Endometrium (tissue), 2 donors: ENCODE measurements around the gene CARMIL1.

Experiments
- FAIRE-seq: peaks from 2 replicates; lab custom pipeline; 2012; peaks lifted over from hg19 to GRCh38; lab: Jason Lieb, UNC
- donor health status: control.
- donor health status: control.

Gene CARMIL1

GRCh38 chr6:25619217-25619616, 340.0 kb downstream of the CARMIL1 start:
- no peak for FAIRE-seq

GRCh38 chr6:25620391-25620790, 341.2 kb downstream of the CARMIL1 start:
- FAIRE-seq = no peak

DNA sequence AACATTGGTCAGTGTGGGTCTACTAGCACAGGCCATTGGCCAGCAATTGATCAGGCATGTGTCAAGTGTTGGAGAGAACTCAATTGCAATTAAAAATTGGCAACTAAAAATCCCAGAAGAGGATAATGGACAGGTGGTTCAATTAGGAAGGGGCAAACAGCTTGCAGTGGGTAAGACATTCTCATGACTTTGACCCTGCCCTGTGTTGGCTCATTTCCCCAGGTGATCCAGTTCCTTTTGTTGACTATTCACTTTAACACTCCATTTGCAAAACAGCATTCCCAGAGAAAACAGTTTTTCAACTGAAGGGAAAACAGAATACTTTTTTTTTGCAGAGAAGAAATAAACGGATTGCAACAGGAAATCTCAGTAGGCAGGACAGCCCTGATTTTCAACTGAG, 343.9 kb downstream of the CARMIL1 start:
- FAIRE-seq = no peak

DNA sequence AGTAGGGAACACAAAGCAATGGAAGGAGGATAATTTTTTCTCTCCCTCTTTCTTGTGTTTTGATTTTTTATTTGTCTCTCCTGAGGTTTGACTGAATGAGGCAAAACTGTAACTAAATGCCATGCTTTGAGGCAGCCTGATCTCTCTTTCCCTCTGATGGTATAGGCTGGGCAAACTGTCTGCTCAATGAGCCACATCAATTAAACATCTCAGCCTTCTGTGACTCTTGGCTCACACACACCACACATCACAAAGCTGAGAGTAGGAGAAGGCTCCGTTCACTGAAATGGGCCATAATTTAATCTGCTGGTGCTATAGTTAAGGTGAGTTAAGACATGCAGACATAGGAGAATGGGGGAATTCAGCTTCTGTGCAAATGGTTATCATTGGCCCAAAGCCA, 344.7 kb downstream of the CARMIL1 start:
- FAIRE-seq = no peak

GRCh38 chr6:25627001-25627400, 347.8 kb downstream of the CARMIL1 start:
- FAIRE-seq = no peak

- no peak for FAIRE-seq
These were observed 349.5 kb downstream of the CARMIL1 start for GRCh38 chr6:25628471-25629197.

DNA sequence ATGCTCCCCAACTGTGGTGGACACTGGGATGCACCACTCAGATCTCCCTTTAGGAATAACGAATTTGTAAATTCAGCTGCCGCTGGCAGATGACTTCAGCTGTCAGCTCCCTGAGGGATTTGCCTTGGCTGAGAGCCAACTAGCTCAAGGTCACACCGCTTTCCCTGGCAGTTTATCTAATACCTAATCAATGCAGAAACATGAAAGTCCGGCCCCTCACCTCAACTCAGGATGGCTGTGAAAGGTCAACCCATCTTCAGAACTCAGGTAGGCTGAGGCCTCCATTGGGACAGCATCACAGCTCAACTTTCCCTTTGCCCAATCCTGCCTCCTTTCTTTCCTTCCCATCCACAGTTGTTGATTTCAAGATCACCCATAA, 350.0 kb downstream of the CARMIL1 start:
- no peak for FAIRE-seq

DNA sequence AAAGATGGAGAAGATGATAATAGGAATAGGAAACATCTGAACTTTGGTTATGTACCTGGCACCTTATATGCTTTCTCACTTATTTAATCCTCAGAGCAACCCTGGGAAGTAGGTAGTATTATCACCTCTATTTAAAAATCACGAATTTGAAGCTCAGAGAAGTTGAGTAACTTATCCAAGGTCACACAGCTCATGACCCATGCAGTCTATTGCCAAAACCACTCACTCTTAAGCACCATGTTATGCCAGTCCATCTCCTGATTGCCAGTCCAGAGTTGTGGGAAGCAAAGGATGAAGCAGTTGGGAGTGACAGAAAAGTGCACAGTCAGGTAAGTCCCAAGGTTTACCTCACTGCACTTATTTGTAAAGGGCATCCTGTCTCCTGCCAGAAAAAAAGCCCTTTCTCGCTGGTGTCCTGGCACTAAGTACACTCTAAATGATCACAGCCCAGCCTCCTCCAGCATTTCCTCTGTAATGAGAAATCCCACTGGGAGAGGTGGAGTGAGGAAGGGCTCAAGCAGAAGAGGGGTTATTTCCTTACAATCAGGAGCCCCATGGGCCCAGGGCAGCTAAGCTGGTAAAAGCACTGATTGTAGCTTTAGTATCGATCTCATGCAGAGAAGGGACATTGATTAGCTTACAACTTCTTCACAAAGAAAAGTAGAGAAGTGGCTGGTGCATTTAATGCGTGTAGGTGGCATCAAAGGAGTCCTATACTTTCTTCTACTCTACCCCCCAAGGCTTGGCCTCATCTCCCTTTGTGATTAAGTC, 351.5 kb downstream of the CARMIL1 start:
- no peak for FAIRE-seq

DNA sequence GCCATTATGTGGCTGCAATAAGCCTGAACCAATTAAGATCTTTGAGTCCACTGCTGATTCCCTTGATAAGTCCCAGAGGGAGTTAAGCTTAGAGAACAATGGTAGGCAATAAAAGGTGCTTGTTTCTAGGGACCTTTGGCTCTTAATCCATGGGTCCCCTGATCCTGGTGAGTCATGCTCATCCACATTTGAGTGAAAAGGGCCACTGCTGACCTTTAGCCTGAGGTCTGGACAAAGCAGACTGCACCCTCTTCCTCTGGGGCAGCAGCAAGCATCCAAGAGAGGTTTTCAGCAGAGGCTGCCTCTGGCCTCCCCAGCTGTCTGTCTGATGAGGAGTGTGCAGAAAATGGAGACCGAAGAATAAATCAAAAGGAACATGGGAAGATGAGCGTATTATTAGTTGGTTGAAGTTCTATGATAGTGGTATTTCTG, 356.7 kb downstream of the CARMIL1 start:
- no peak for FAIRE-seq

DNA sequence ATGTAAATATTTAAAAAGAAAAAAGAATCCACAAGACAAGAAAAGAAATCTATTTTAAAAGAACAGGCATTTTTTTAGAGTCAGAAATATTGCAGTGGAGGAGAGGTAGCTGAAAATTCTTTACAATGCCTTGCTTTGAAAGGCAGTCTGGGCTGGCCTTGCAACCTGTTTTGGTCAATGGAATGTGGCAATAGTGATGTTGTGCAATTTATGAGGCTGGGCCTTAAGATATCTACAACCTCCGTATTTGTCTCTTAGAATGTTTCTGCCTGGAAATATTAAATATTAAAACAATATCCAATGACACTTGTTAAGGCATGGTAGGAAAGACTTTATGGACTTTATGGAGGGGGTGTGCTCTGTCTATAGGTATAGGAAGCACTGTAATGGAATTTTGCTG, 358.0 kb downstream of the CARMIL1 start:
- no peak for FAIRE-seq

- FAIRE-seq = no peak
These were observed 358.8 kb downstream of the CARMIL1 start for GRCh38 chr6:25637960-25638434.

DNA sequence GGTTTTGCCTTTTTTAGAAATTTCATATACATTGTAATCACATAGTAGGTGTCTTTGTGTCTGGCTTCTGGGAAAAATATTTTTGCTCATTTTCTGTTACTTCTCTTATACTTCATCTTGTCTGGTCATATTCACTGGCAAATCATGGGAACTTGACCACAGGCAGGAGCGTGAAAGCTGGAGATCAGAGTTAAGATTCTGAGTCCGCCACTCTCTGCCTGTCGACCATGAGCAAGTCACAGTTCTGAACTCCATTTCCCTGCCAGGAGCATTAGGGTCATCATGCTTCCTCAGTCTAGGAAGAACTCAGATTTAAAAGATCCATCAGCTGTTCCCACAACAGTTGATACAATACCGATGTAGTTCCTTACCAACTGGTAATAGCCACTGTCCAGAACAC, 360.5 kb downstream of the CARMIL1 start:
- no peak for FAIRE-seq

DNA sequence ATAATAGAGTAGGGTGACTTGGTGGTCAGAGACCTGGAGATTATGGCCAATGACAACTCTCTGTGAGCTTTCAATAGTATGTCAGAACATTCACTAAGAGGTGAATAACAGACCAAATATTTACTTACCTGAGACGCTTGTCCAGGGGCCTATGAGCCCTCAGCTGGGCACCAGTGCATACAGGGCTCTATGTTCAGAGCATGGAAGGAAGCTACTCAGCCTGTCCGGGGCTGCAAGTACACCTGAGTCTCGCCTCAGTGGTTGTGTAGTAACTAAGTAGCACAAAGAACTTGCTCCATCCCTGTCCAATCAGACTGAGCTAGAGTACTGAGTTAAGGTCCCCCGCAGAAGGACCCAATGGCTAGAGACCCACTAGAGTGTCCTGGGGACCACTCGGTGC, 361.3 kb downstream of the CARMIL1 start:
- no peak for FAIRE-seq

DNA sequence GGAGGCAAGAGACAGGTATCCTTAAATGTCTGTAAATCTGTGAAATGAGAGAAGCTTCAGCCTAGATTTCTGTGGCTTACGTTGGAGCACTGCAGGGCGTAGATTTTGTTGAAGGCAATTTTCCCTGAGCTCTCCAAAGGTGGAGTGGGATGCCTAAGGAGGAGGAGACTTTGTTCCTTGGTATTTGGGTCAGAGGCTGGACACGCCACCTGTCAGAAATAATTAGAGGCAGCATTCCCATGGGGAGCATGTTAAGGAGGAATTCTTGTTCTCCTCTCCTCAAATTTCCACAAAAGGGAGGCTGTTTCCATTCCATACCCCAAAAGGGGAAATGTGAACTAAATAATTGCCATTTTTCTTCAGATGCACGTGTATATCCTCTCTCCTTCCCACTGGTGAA, 361.7 kb downstream of the CARMIL1 start:
- FAIRE-seq = no peak

GRCh38 chr6:25641377-25641776, 362.2 kb downstream of the CARMIL1 start:
- FAIRE-seq = no peak

DNA sequence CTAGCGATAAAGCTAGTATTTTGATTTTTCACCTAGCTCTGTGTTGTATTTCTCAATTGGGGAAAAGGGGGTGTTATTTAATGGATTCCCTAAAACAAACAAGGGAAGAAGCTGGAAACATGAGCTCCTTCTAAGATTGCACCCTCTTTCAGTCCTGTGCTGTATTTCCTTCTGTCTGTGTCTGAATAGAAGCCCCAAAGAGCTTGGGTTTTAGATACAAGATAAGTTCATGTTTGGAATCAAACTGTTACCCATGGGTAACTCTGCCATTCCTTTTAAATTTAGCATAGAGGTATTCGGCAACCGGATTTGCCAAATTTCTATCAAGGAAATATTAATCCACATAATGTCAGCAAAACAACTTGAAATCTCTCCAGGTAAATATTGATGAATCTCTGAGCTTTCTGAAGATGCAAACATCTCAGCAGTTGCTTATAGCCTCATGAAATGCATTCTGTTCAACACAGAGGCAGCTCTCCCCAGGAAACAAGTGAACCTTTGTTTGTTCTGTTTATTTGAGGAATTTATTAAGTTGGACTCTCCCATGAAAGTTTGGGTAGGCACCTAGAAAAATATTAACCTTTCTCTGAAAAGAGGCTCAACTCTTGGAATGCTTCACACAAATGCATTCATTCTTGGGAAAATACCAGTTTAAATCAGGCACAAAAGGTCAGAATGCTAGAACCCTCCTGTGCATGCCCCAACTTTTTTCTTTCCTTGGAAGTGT, 362.9 kb downstream of the CARMIL1 start:
- FAIRE-seq = no peak

- no peak for FAIRE-seq
These were observed 363.6 kb downstream of the CARMIL1 start for GRCh38 chr6:25642667-25643328.

DNA sequence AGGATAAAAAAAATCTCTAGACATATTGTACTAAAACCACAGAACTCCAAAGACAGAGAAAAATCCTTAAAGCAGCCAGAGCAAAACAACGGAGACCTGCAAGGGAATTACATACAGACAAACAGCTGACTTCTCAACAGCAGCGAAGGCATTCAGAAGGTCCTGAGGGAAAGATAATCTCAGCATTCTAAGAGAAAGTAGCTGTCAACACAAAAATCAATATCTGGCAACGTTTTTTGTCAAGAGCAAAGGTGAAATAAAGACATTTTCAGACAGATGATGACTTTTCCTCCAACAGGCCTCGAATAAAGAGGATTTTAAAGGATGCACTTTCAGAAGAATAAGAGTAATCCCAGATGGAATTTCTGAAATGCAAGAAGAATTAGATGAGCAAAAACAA, 366.7 kb downstream of the CARMIL1 start:
- no peak for FAIRE-seq

GRCh38 chr6:25649611-25650010, 370.4 kb downstream of the CARMIL1 start:
- FAIRE-seq = no peak

- FAIRE-seq = no peak
These were observed 372.9 kb downstream of the CARMIL1 start, which contains the start of gene SCGN for GRCh38 chr6:25652007-25652515. SCGN (plus strand) TSS chr6:25652215; CDS start chr6:25652404, 189 bp downstream.

DNA sequence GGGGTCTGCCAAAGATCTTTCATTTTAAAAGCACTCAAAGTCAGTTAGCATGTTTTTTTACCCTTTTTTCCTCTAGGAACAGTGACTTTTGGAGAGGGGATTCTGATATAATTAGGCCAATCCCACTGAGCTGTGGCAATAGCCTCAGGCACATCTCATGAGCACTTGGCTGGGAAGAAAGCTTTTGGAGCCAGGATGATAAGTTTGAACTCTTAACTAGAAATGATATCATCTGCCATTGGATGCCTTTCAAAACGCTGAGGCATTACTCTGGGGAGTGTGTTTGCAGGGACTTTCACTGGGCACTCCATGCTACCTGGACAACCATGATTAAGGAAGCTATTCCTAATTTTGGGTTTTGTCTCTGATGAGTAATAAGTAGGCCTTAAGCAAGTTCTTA, 376.5 kb downstream of the CARMIL1 start:
- no peak for FAIRE-seq
